K562 (cell line): ENCODE measurements around the gene CLHC1. TPM values are rescaled to one million over a fixed set of nuclear protein-coding genes. Genes with fewer than 3 reads are reported as not detected.

Experiments used
- ATAC-seq: fragments of 200-7000 bp; cut with Tn5 transposase; 3 replicates; pipeline ENCODE4 v1.9.1; 2020; ENCODE audit warnings: moderate library complexity
- BruUV-seq: library from RNA; stranded (reverse); fragments of 400-500 nt; replicated peaks from 2 replicates; lab custom pipeline; 2021; lab: Mats Ljungman, UMichigan
- CTCF ChIA-PET: fragments of 300-600 bp; formaldehyde crosslinking; extraction: SDS; loops from one replicate; lab custom pipeline; 2021; ENCODE audit warnings: low intra/inter-chr PET ratio; lab: Yijun Ruan, JAX
- POLR2A ChIA-PET: fragments of 300-600, 350-650 bp; sonication (Branson Sonifier 250); formaldehyde crosslinking; extraction: SDS; loops from one replicate; lab custom pipeline; 2021; ENCODE audit warnings: antibody characterized with exemption, inconsistent platforms; lab: Yijun Ruan, JAX
- DNase-seq, 4 experiments: peaks; one replicate each; pipeline versions ENCODE4 v3.0.0 to v3.0.0-alpha.2; 2011 to 2018; ENCODE audit warnings: low spot score in 3 of 4, mixed read lengths in 3 of 4; ENCODE audit errors: extremely low read depth in 1 of 4
- FAIRE-seq: peaks from 2 replicates; lab custom pipeline; 2011; peaks lifted over from hg19 to GRCh38; lab: Jason Lieb, UNC
- H2AFZ ChIP-seq: 2 replicates; pipeline ENCODE4 v1.6.0; 2011; ENCODE audit warnings: low read depth, low read length, control low read depth, inconsistent platforms
- H3K27ac ChIP-seq: fragments of 200-600 bp; 3 replicates; pipeline ENCODE4 v1.8.0; 2011; ENCODE audit warnings: low read depth, mild to moderate bottlenecking, control low read depth, inconsistent platforms, low read length, moderate library complexity, mixed read lengths; ENCODE audit errors: extremely low read depth
- H3K27me3 ChIP-seq, 2 experiments: fragments of 300-600 bp in 1 of 2; 2 replicates in 1 of 2; 3 replicates in 1 of 2; pipeline versions ENCODE4 v1.6.0 to v1.8.0; 2011; ENCODE audit warnings: inconsistent platforms in 2 of 2, low read length in 2 of 2, mild to moderate bottlenecking in 1 of 2, mixed read lengths in 1 of 2, moderate library complexity in 1 of 2; ENCODE audit not compliant: control insufficient read depth in 2 of 2, insufficient read depth in 2 of 2
- H3K36me3 ChIP-seq: fragments of 300-600 bp; 3 replicates; pipeline ENCODE4 v1.8.0; 2011; ENCODE audit warnings: mild to moderate bottlenecking, low read length, inconsistent platforms; ENCODE audit not compliant: control insufficient read depth, insufficient read depth
- H3K4me1 ChIP-seq, 2 experiments: fragments of 200-600 bp in 1 of 2; replicated peaks in 1 of 2; 2 replicates in 1 of 2; 3 replicates in 1 of 2; pipeline versions ENCODE4 v1.5.1 to v1.8.0; 2011; ENCODE audit warnings: inconsistent platforms in 2 of 2, low read length in 2 of 2, mild to moderate bottlenecking in 1 of 2, mixed read lengths in 1 of 2, moderate library complexity in 1 of 2; ENCODE audit not compliant: control insufficient read depth in 2 of 2, insufficient read depth in 2 of 2
- H3K4me2 ChIP-seq: 2 replicates; pipeline ENCODE4 v1.6.1; 2011; ENCODE audit warnings: low read length, control low read depth, inconsistent platforms, mixed read lengths; ENCODE audit not compliant: insufficient read depth
- H3K4me3 ChIP-seq: fragments of 200-600 bp; sonication (generic), shearing (Covaris generic); 2 replicates; pipeline ENCODE4 v1.5.1; 2016; ENCODE audit warnings: control low read depth, inconsistent platforms
- H3K79me2 ChIP-seq: fragments of 200-600 bp; 3 replicates; pipeline ENCODE4 v1.8.0; 2011; ENCODE audit warnings: low read length, inconsistent platforms; ENCODE audit not compliant: control insufficient read depth, insufficient read depth
- H3K9ac ChIP-seq, 2 experiments: 2 replicates each; pipeline versions ENCODE4 v1.6.0 to v1.6.1; 2011; ENCODE audit warnings: low read depth in 2 of 2, low read length in 2 of 2, control low read depth in 1 of 2, inconsistent platforms in 1 of 2, mild to moderate bottlenecking in 1 of 2, mixed read lengths in 1 of 2; ENCODE audit not compliant: insufficient read depth in 1 of 2
- H3K9me1 ChIP-seq: one replicate; pipeline ENCODE4 v1.6.0; 2011; ENCODE audit warnings: inconsistent platforms, mild to moderate bottlenecking, low read length, moderate library complexity; ENCODE audit not compliant: control insufficient read depth, insufficient read depth
- H3K9me3 ChIP-seq: replicated peaks from 2 replicates; pipeline ENCODE4 v1.5.1; 2011; ENCODE audit warnings: low read depth, low read length, inconsistent platforms; ENCODE audit not compliant: control insufficient read depth, insufficient read depth
- H4K20me1 ChIP-seq: replicated peaks from 2 replicates; pipeline ENCODE4 v1.6.1; 2011; ENCODE audit warnings: low read length, inconsistent platforms, mixed read lengths; ENCODE audit not compliant: control insufficient read depth, insufficient read depth
- ARID4B ChIP-seq: sonication (generic); formaldehyde crosslinking; IDR thresholded peaks from 2 replicates; pipeline ENCODE4 v1.8.0; 2022; ENCODE audit warnings: mild to moderate bottlenecking, missing genetic modification reagents
- ATF2 ChIP-seq: sonication (generic); formaldehyde crosslinking; IDR thresholded peaks from 2 replicates; pipeline ENCODE4 v1.8.1; 2022; ENCODE audit warnings: missing genetic modification reagents
- DACH1 ChIP-seq: fragments of 450-650 bp; IDR thresholded peaks from 2 replicates; pipeline ENCODE4 v1.6.1; 2018; ENCODE audit not compliant: partially characterized antibody
- EGR1 ChIP-seq: fragments of 450-650 bp; conservative IDR thresholded peaks from 2 replicates; pipeline ENCODE4 v1.6.1; 2017; ENCODE audit warnings: mild to moderate bottlenecking
- GTF2B ChIP-seq: IDR thresholded peaks from 2 replicates; pipeline ENCODE4 v1.6.1; 2011; ENCODE audit not compliant: insufficient read length; ENCODE audit errors: extremely low read depth
- NR3C1 ChIP-seq: sonication (generic); formaldehyde crosslinking; IDR thresholded peaks from 2 replicates; pipeline ENCODE4 v1.8.1; 2022; ENCODE audit warnings: missing genetic modification reagents
- ZKSCAN8 ChIP-seq: fragments of 200-800 bp; sonication (Bioruptor generic); IDR thresholded peaks from 2 replicates; pipeline ENCODE4 v1.6.1; 2016; ENCODE audit warnings: missing genetic modification characterization, missing compliant biosample characterization
- WGBS: fragments of 100-300 bp; shearing (Covaris generic); methylation state at CpG from one replicate; pipeline ENCODE4 v1.1.6; 2016; ENCODE audit warnings: low coverage, mixed read lengths; ENCODE audit not compliant: insufficient coverage; ENCODE audit errors: missing lambda C conversion rate; 5-methylcytosine and 5-hydroxymethylcytosine counted together
- in situ Hi-C: fragments of 300-500 bp; cut with MboI; formaldehyde crosslinking; loops from 4 replicates; pipeline ENCODE4 v1.15.0; 2018; ENCODE audit warnings: inconsistent platforms, mixed read lengths
- intact Hi-C: fragments of 100-400 bp; cut with micrococcal nuclease; formaldehyde crosslinking; loops from 2 replicates; pipeline ENCODE4 v1.14.2; 2022
- polyA plus RNA-seq, 8 experiments: library from polyadenylated mRNA; depleted of rRNA in 4 of 8; stranded (reverse) in 5 of 8; unstranded in 3 of 8; fragments of >200 nt; fragmentation: Nextera tagmentation in 2 of 8; fragmentation: Illumina TruSeq in 1 of 8; extraction: Ambion mirVana in 2 of 8; extraction: Trizol in 1 of 8; gene quantifications; 2 replicates each; pipeline versions ENCODE4 v1.2.1 to v1.2.3, GENCODE V29; 2011 to 2014; ENCODE audit warnings: inconsistent platforms in 1 of 8, missing spikeins in 1 of 8
- total RNA-seq, 7 experiments: library from RNA; depleted of rRNA in 6 of 7; stranded (reverse); fragments of >200 nt in 6 of 7; fragmentation: Illumina TruSeq in 2 of 7; extraction: Trizol in 2 of 7; gene quantifications; 2 replicates each; pipeline versions ENCODE4 v1.2.1 to v1.2.3, GENCODE V29; 2011 to 2021; ENCODE audit warnings: low replicate concordance in 1 of 7
- TF ChIP-seq, protein P1 (sequence below): sonication (generic); formaldehyde crosslinking; IDR thresholded peaks from 2 replicates; pipeline ENCODE4 v1.8.1; 2023; ENCODE audit warnings: mild to moderate bottlenecking, missing genetic modification reagents
- TF ChIP-seq, protein P2 (sequence below): sonication (generic); IDR thresholded peaks from 2 replicates; pipeline ENCODE4 v1.6.1; 2016
- TF ChIP-seq, protein P3 (sequence below), 2 experiments: fragments of 450-650 bp in 1 of 2; sonication (generic) in 1 of 2; formaldehyde crosslinking in 1 of 2; IDR thresholded peaks in 1 of 2; conservative IDR thresholded peaks in 1 of 2; 2 replicates each; pipeline versions ENCODE4 v1.6.1 to v1.8.1; 2016 to 2023; ENCODE audit warnings: mild to moderate bottlenecking in 2 of 2, moderate library complexity in 2 of 2, inconsistent platforms in 1 of 2, missing genetic modification reagents in 1 of 2

The CLHC1 gene
- total and polyA plus RNA-seq, 9 of the 15 experiments (the other 6 are each of a cell fraction or from before 2014, with no cell fraction given): 3.7 to 14.3 (median 8.6) TPM

DNA sequence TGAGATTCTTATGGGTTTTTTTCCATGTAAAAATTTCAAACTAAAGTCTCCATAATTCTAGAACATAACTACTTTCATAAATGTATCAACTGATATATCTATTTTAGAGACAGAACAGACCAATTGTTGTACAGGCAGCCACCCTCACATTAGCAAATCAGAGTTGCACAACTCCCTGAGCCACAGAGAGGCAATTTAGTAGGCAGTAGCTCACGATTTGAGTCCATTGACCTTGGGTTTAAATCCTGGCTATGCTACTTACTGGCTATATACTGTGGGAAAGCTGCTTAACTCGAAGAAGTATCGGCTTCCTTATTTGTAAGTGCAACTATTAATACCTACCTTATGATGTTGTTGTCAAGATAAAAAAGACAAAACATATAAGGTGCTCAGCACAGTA, 20.7 kb upstream of the CLHC1 start:
- Histone ChIP-seq H3K4me1 (no peaks in the 10 kb centered on the region), H3K9ac (no peak overlapping the region), H3K4me2 (no peak overlapping the region), H3K9me3 (no peaks in the 10 kb centered on the region), H4K20me1 (no peaks in the 10 kb centered on the region), H3K27me3 (no peaks in the 10 kb centered on the region), H3K36me3 (peaks cover 85% of the 10 kb centered on the region), H2AFZ (no peak overlapping the region), H3K27ac (no peak overlapping the region), H3K4me3 (no peak overlapping the region), H3K9me1 (no peaks in the 10 kb centered on the region), H3K79me2 (no peaks in the 10 kb centered on the region)
- ATAC-seq (no peak), FAIRE-seq (no peak), DNase-seq (no peak)
- ChIA-PET POLR2A (interaction anchor here (0.6 kb wide), 1 partner anchor 36 kb away, joined by 3 read pairs; no protein-coding TSS in a partner anchor), CTCF (no interaction called here)
- in situ Hi-C loops (no loop called here), intact Hi-C loops (no loop called here)
- BruUV-seq: no TSS peak
- WGBS: 82% methylated on average over 3 of the region's 3 CpGs
- TF ChIP-seq ZKSCAN8 (CRISPR knock-in tag): no peak
- no peak for TF ChIP-seq EGR1
- TF ChIP-seq, protein P1, sequence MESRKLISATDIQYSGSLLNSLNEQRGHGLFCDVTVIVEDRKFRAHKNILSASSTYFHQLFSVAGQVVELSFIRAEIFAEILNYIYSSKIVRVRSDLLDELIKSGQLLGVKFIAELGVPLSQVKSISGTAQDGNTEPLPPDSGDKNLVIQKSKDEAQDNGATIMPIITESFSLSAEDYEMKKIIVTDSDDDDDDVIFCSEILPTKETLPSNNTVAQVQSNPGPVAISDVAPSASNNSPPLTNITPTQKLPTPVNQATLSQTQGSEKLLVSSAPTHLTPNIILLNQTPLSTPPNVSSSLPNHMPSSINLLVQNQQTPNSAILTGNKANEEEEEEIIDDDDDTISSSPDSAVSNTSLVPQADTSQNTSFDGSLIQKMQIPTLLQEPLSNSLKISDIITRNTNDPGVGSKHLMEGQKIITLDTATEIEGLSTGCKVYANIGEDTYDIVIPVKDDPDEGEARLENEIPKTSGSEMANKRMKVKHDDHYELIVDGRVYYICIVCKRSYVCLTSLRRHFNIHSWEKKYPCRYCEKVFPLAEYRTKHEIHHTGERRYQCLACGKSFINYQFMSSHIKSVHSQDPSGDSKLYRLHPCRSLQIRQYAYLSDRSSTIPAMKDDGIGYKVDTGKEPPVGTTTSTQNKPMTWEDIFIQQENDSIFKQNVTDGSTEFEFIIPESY (CRISPR knock-in tag): no peak
- TF ChIP-seq ARID4B (CRISPR knock-in tag): no peak
- TF ChIP-seq ATF2: no peak
- TF ChIP-seq, protein P2, sequence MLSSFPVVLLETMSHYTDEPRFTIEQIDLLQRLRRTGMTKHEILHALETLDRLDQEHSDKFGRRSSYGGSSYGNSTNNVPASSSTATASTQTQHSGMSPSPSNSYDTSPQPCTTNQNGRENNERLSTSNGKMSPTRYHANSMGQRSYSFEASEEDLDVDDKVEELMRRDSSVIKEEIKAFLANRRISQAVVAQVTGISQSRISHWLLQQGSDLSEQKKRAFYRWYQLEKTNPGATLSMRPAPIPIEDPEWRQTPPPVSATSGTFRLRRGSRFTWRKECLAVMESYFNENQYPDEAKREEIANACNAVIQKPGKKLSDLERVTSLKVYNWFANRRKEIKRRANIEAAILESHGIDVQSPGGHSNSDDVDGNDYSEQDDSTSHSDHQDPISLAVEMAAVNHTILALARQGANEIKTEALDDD: no peak
- TF ChIP-seq NR3C1 (CRISPR knock-in tag): no peak
- TF ChIP-seq, protein P3, sequence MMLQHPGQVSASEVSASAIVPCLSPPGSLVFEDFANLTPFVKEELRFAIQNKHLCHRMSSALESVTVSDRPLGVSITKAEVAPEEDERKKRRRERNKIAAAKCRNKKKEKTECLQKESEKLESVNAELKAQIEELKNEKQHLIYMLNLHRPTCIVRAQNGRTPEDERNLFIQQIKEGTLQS (IDR thresholded peaks at IDR 0.05): no peak
- TF ChIP-seq, protein P3 (CRISPR knock-in tag; conservative IDR thresholded peaks at IDR 0.05): no peak
- TF ChIP-seq GTF2B: no peak
- no peak for TF ChIP-seq DACH1
